Breast epithelium (tissue), 4 donors: ENCODE measurements around the gene BMI1. TPM values are rescaled to one million over a fixed set of nuclear protein-coding genes. Genes with fewer than 3 reads are reported as not detected.

ENCODE experiments used
- DNase-seq, 2 donors: peaks; one replicate each; pipeline ENCODE4 v3.0.0-alpha.2; 2019; ENCODE audit warnings: low spot score in 2 of 2
- H3K27ac ChIP-seq, 2 donors: fragments of 200-600 bp; sonication (generic) in 1 of 2; one replicate each; pipeline ENCODE4 v1.5.1; 2016 to 2019; ENCODE audit warnings: mild to moderate bottlenecking in 1 of 2
- H3K27me3 ChIP-seq, 2 donors: fragments of 200-600 bp; sonication (generic) in 1 of 2; one replicate each; pipeline versions ENCODE4 v1.5.1 to v1.6.0; 2017 to 2019; ENCODE audit warnings: control low read depth in 1 of 2, mild to moderate bottlenecking in 1 of 2
- H3K36me3 ChIP-seq: fragments of 200-600 bp; one replicate; pipeline ENCODE4 v1.5.1; 2019
- H3K4me1 ChIP-seq, 2 donors: fragments of 200-600 bp; sonication (generic); one replicate each; pipeline ENCODE4 v1.5.1; 2016 to 2019; ENCODE audit warnings: control low read depth in 1 of 2
- H3K4me3 ChIP-seq, 3 donors: fragments of 200-600 bp; sonication (generic); 1 replicate in 2 of 3; 2 replicates in 1 of 3; pipeline ENCODE4 v1.5.1; 2016 to 2019; ENCODE audit warnings: mild to moderate bottlenecking in 3 of 3, moderate library complexity in 2 of 3
- H3K9me3 ChIP-seq, 2 donors: fragments of 200-600 bp; sonication (generic) in 1 of 2; one replicate each; pipeline ENCODE4 v1.5.1; 2016 to 2019; ENCODE audit warnings: control low read depth in 1 of 2
- CTCF ChIP-seq, 3 donors: fragments of 450-650 bp; IDR thresholded peaks; one replicate each; pipeline ENCODE4 v1.5.1; 2016 to 2017; ENCODE audit warnings: antibody characterized with exemption in 3 of 3, mild to moderate bottlenecking in 3 of 3, moderate library complexity in 3 of 3
- POLR2A ChIP-seq: fragments of 450-650 bp; IDR thresholded peaks from one replicate; pipeline ENCODE4 v1.6.1; 2016; ENCODE audit warnings: antibody characterized with exemption, mild to moderate bottlenecking, moderate library complexity
- POLR2AphosphoS5 ChIP-seq, 3 donors: sonication (generic); formaldehyde crosslinking; IDR thresholded peaks; one replicate each; pipeline ENCODE4 v1.6.1; 2017; ENCODE audit warnings: antibody characterized with exemption in 3 of 3
- intact Hi-C: fragments of 100-400 bp; cut with DNase I; formaldehyde crosslinking; loops from one replicate; pipeline ENCODE4 v1.15.1; 2023; ENCODE audit warnings: low total_unique reads
- total RNA-seq, 3 donors: library from RNA; depleted of rRNA; stranded (reverse); fragments of >200 nt; gene quantifications; one replicate each; pipeline ENCODE4 v1.1.0, GENCODE V29; 2016

The BMI1 gene
- total RNA-seq, 3 donors from 2014 or later: 48.5 to 92.3 (median 68.5) TPM

- Histone ChIP-seq H3K4me1 (peaks cover 0 to 14% of the 10 kb centered on the region in 2 donors), H3K4me3 (no peak overlapping the region)
- intact Hi-C loops: no loop called here
Observed at GRCh38 chr10:22318772-22319171, 2.1 kb upstream of the BMI1 start.

GRCh38 chr10:22319547-22319979, 1.3 kb upstream of the BMI1 start:
- Histone ChIP-seq H3K4me3 (peak overlapping the region in 2 of 3 donors; percentile 88 to 97), H3K27me3 (peaks cover 0 to 3% of the 10 kb centered on the region in 2 donors), H3K4me1 (peaks cover 0 to 22% of the 10 kb centered on the region in 2 donors), H3K36me3 (no peaks in the 10 kb centered on the region), H3K27ac (peak overlapping the region in 1 of 2 donors; percentile 93), H3K9me3 (no peaks in the 10 kb centered on the region)
- DNase-seq: no peak
- TF ChIP-seq POLR2A (no peak), POLR2AphosphoS5 (IDR thresholded peaks at IDR 0.05) (no peak), CTCF (IDR thresholded peaks at IDR 0.05) (no peak)
- intact Hi-C loops: no loop called here

More at GRCh38 chr10:22318772-22319171, 2.1 kb upstream of the BMI1 start:
- Histone ChIP-seq H3K27me3 (no peaks in the 10 kb centered on the region), H3K36me3 (no peaks in the 10 kb centered on the region), H3K9me3 (no peaks in the 10 kb centered on the region), H3K27ac (no peak overlapping the region)
- TF ChIP-seq POLR2AphosphoS5 (IDR thresholded peaks at IDR 0.05): no peak
- TF ChIP-seq POLR2A: no peak
- TF ChIP-seq CTCF (IDR thresholded peaks at IDR 0.05): no peak
- no peak for DNase-seq

DNA sequence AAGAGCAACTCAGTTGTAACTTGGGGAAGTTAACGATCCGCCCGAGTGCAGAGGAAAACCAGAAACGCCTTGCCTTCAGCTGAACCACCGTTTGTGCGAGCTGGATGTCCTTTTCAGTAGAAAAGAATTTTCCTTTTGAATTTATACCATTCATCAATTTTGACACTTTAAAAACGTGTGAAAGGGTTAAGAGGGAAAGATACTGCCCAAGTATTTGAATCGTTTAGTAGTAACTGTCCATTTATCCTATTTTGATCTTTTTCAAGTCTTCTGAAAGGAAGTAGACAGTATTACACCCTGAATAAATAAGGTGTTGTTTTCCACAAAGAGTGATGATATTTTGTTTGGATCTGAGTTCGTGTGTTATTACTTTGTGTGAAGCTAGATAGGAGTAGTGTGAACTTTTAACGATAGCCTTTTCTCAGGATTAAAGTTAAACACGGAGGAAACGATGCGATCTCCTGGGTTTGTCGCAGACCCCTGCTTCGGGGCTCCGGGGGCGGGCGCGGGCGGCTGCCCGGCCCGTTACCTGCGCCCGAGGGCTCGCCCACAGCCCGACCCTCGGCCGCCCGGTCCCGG, 830 bp upstream of the BMI1 start:
- peaks cover 0 to 25% of the 10 kb centered on the region in 2 donors for H3K4me1 ChIP-seq
- no peaks in the 10 kb centered on the region for H3K9me3 ChIP-seq
- H3K4me3 ChIP-seq: peak overlapping the region; percentile 88 to 97 (median 90)
- H3K36me3 ChIP-seq: no peaks in the 10 kb centered on the region
- H3K27me3 ChIP-seq: peaks cover 0 to 3% of the 10 kb centered on the region in 2 donors
- DNase-seq: no peak
- H3K27ac ChIP-seq: peak overlapping the region; percentile 93 to 96
- intact Hi-C loops: no loop called here
- TF ChIP-seq POLR2A (no peak), POLR2AphosphoS5 (IDR thresholded peaks at IDR 0.05) (no peak), CTCF (IDR thresholded peaks at IDR 0.05) (peak in 1 of 3 donors; percentile 14)

DNA sequence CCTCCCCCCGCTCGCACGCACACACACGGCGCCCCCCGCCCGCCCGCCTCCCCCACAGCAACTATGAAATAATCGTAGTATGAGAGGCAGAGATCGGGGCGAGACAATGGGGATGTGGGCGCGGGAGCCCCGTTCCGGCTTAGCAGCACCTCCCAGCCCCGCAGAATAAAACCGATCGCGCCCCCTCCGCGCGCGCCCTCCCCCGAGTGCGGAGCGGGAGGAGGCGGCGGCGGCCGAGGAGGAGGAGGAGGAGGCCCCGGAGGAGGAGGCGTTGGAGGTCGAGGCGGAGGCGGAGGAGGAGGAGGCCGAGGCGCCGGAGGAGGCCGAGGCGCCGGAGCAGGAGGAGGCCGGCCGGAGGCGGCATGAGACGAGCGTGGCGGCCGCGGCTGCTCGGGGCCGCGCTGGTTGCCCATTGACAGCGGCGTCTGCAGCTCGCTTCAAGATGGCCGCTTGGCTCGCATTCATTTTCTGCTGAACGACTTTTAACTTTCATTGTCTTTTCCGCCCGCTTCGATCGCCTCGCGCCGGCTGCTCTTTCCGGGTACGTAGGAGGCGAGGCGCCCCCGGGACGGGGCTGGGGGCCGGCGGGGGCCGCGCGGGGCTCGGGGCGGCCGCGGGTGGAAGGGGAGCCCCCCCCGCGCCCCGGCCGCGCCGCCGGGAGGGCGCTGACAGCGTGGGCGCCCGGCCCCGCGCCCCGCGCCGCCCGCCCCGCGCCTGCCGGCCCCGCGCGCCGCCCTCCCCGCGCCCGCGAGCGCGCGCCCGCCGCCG, 441 bp downstream of the BMI1 start:
- H3K9me3 ChIP-seq: no peaks in the 10 kb centered on the region
- TF ChIP-seq POLR2AphosphoS5 (IDR thresholded peaks at IDR 0.05) (peak in 2 of 3 donors; percentile 63 to 65), POLR2A (no peak)
- no peak for DNase-seq
- H3K4me1 ChIP-seq: peaks cover 0 to 25% of the 10 kb centered on the region in 2 donors
- H3K27me3 ChIP-seq: peaks cover 0 to 3% of the 10 kb centered on the region in 2 donors
- H3K27ac ChIP-seq: peak overlapping the region; percentile 93 to 96
- intact Hi-C loops: no loop called here
- H3K36me3 ChIP-seq: no peaks in the 10 kb centered on the region
- H3K4me3 ChIP-seq: peak overlapping the region; percentile 88 to 97 (median 90)

DNA sequence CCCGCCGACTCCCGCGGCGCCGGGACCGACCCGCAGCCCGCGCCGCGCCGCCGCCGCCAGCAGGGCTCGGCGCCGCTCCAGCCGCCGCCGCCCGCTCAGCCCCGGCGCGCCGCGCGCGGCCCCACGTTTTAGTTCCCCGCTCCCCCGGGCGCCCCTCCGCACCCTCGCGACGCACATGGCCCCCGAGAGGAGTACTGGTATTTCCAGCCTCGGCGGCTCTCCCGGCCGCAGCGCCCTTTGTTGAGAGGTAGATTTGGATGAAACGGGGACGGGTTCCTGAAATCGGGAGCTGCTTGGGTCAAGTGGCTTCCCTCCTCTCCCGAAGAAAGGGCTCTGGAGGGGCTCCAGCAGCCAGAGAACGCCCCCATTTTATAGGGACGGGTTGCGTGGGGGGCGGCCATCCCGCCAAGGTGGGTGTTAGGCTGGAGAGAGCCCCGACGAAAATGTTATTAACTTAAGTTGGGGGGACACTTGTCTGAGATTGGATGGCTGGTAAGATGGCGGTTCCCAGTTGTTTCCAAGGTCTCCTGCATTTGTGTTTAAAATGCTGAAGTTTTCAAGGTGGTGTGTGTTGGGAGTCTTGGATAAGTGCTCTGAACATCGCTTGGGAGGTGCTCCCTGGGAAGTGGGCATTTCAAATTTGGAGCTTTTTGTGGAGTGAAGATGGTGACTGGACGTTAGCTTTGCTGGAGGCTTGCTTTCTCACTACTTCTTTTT, 1.2 kb downstream of the BMI1 start:
- H3K4me1 ChIP-seq: peaks cover 0 to 25% of the 10 kb centered on the region in 2 donors
- intact Hi-C loops: no loop called here
- TF ChIP-seq POLR2AphosphoS5 (IDR thresholded peaks at IDR 0.05) (no peak), CTCF (IDR thresholded peaks at IDR 0.05) (no peak), POLR2A (no peak)

More for the DNA sequence above, 1.2 kb downstream of the BMI1 start:
- Histone ChIP-seq H3K36me3 (no peaks in the 10 kb centered on the region), H3K27me3 (peaks cover 0 to 3% of the 10 kb centered on the region in 2 donors), H3K9me3 (no peaks in the 10 kb centered on the region), H3K4me3 (peak overlapping the region; percentile 60 to 88 (median 81)), H3K27ac (peak overlapping the region in 1 of 2 donors; percentile 42)
- DNase-seq: no peak
